Fibroblast of lung (primary cell): ENCODE results near the gene OPN1MW3. TPM values are rescaled to one million over a fixed set of nuclear protein-coding genes. Genes with fewer than 3 reads are reported as not detected.
A peak's percentile ranks its signal among the peaks of the same experiment; 100 is the strongest.

Experiments
- DNase-seq, 2 donors: peaks; one replicate each; pipeline versions ENCODE4 v3.0.0 to v3.0.0-alpha.2; 2010; ENCODE audit warnings: low read depth in 2 of 2
- H2AFZ ChIP-seq: 2 replicates; pipeline ENCODE4 v1.5.1; 2012; ENCODE audit warnings: low read length, control low read depth, inconsistent platforms
- H3K27ac ChIP-seq: 2 replicates; pipeline ENCODE4 v1.5.1; 2011; ENCODE audit warnings: low read length, control low read depth; ENCODE audit not compliant: insufficient read depth
- H3K27me3 ChIP-seq: 2 replicates; pipeline ENCODE4 v1.5.1; 2011; ENCODE audit warnings: mild to moderate bottlenecking, low read length; ENCODE audit not compliant: control insufficient read depth, insufficient read depth
- H3K36me3 ChIP-seq: 2 replicates; pipeline ENCODE4 v1.5.1; 2011; ENCODE audit warnings: low read length; ENCODE audit not compliant: control insufficient read depth, insufficient read depth
- H3K4me1 ChIP-seq: 2 replicates; pipeline ENCODE4 v1.5.1; 2011; ENCODE audit warnings: low read length; ENCODE audit not compliant: control insufficient read depth, insufficient read depth; ENCODE audit errors: extremely low read depth
- H3K4me2 ChIP-seq: 2 replicates; pipeline ENCODE4 v1.5.1; 2011; ENCODE audit warnings: low read length, control low read depth; ENCODE audit not compliant: insufficient read depth; ENCODE audit errors: extremely low read depth
- H3K4me3 ChIP-seq, 4 experiments: fragments of 200-600 bp in 1 of 4; sonication (generic) in 1 of 4; replicated peaks in 1 of 4; 2 replicates each; pipeline ENCODE4 v1.5.1; 2011 to 2016; ENCODE audit warnings: low read length in 4 of 4, low read depth in 3 of 4, mild to moderate bottlenecking in 3 of 4, control low read depth in 2 of 4, inconsistent platforms in 1 of 4, mixed read lengths in 1 of 4; ENCODE audit not compliant: insufficient read depth in 1 of 4; ENCODE audit errors: control extremely low read depth in 1 of 4
- H3K79me2 ChIP-seq: 2 replicates; pipeline ENCODE4 v1.5.1; 2012; ENCODE audit warnings: mild to moderate bottlenecking, low read length, inconsistent platforms; ENCODE audit not compliant: control insufficient read depth, insufficient read depth
- H3K9ac ChIP-seq: 2 replicates; pipeline ENCODE4 v1.5.1; 2011; ENCODE audit warnings: mild to moderate bottlenecking, low read length, control low read depth; ENCODE audit not compliant: insufficient read depth
- H3K9me3 ChIP-seq: 2 replicates; pipeline ENCODE4 v1.5.1; 2012; ENCODE audit warnings: low read depth, low read length; ENCODE audit not compliant: control insufficient read depth, insufficient read depth
- H4K20me1 ChIP-seq: 2 replicates; pipeline ENCODE4 v1.5.1; 2011; ENCODE audit warnings: low read length; ENCODE audit not compliant: control insufficient read depth, insufficient read depth; ENCODE audit errors: extremely low read depth
- EZH2 ChIP-seq: IDR thresholded peaks from 2 replicates; pipeline ENCODE4 v1.5.1; 2012; ENCODE audit warnings: low read length, control low read depth, mild to moderate bottlenecking; ENCODE audit errors: missing control alignments
- polyA plus RNA-seq, 2 donors: library from polyadenylated mRNA; depleted of rRNA in 1 of 2; stranded (reverse) in 1 of 2; unstranded in 1 of 2; fragments of >200 nt; gene quantifications; 2 replicates each; pipeline ENCODE4 v1.2.1, GENCODE V29; 2011 to 2012; ENCODE audit warnings: missing spikeins in 1 of 2
- total RNA-seq: library from RNA; depleted of rRNA; stranded (reverse); fragments of >200 nt; gene quantifications from 2 replicates; pipeline ENCODE4 v1.2.1, GENCODE V29; 2014
- TF ChIP-seq, protein P1 (sequence below), 2 donors: IDR thresholded peaks in 1 of 2; conservative IDR thresholded peaks in 1 of 2; 1 replicate in 1 of 2; 2 replicates in 1 of 2; pipeline ENCODE4 v1.5.1; 2011 to 2012; ENCODE audit warnings: low read length in 2 of 2, control low read depth in 1 of 2, inconsistent platforms in 1 of 2, low read depth in 1 of 2, mild to moderate bottlenecking in 1 of 2

Gene OPN1MW3
- total and polyA plus RNA-seq, 2 donors (not counting 1 experiment from before 2014, with no cell fraction given), result not detected

DNA sequence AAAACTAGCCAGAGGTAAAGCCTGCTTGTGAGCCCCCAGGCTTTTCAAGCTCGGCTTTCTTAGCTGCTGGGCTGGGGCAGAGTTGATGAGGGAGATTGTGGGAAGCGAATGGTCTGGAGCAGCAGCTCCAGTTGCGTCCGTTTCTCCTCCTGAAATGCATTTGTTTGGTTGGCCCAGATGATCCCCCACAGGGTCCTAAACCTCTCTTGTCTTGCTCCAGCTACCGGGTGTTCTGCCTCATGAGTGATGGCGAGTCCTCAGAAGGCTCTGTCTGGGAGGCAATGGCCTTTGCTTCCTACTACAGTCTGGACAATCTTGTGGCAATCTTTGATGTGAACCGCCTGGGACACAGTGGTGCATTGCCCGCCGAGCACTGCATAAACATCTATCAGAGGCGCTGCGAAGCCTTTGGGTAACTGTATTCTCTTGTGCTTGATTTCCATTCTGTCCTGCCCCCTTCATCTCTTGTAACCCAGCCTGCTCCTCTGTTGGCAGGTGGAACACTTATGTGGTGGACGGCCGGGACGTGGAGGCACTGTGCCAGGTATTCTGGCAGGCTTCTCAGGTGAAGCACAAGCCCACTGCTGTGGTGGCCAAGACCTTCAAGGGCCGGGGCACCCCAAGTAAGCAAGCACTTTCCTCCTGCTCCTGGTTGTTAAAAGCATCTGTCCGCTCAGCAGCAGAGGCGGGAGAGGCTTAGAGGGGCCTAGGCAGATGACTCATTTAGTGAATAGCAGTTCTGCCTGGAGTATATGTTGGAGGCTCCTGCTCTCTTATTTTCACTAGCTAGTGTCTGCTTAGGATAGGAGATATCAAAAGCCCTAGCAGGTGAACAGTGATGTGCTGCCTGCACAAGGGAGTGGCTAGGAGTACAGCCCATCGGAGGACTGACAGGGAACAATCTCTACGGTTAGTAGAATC is 53.5 kb downstream of the OPN1MW3 start:
- H4K20me1 ChIP-seq, result no peaks in the 10 kb centered on the region
- no peak overlapping the region for H3K9ac ChIP-seq
- H3K27me3 ChIP-seq, result no peaks in the 10 kb centered on the region
- H3K36me3 ChIP-seq, result no peaks in the 10 kb centered on the region
- no peaks in the 10 kb centered on the region for H3K79me2 ChIP-seq
- no peak overlapping the region for H3K4me2 ChIP-seq
- H3K4me3 ChIP-seq, result no peak overlapping the region
- TF ChIP-seq, protein P1, sequence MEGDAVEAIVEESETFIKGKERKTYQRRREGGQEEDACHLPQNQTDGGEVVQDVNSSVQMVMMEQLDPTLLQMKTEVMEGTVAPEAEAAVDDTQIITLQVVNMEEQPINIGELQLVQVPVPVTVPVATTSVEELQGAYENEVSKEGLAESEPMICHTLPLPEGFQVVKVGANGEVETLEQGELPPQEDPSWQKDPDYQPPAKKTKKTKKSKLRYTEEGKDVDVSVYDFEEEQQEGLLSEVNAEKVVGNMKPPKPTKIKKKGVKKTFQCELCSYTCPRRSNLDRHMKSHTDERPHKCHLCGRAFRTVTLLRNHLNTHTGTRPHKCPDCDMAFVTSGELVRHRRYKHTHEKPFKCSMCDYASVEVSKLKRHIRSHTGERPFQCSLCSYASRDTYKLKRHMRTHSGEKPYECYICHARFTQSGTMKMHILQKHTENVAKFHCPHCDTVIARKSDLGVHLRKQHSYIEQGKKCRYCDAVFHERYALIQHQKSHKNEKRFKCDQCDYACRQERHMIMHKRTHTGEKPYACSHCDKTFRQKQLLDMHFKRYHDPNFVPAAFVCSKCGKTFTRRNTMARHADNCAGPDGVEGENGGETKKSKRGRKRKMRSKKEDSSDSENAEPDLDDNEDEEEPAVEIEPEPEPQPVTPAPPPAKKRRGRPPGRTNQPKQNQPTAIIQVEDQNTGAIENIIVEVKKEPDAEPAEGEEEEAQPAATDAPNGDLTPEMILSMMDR (conservative IDR thresholded peaks at IDR 0.05 in 1 of 2, IDR thresholded peaks at IDR 0.05 in 1 of 2; ENCODE audit: low read depth in 1 of 2, low read length in 2 of 2), result no peak
- TF ChIP-seq EZH2, result no peak
- H2AFZ ChIP-seq, result no peak overlapping the region
- no peak overlapping the region for H3K27ac ChIP-seq
- no peaks in the 10 kb centered on the region for H3K9me3 ChIP-seq
- DNase-seq, result peak in 1 of 2 donors; percentile 10
- H3K4me1 ChIP-seq, result no peaks in the 10 kb centered on the region

DNA sequence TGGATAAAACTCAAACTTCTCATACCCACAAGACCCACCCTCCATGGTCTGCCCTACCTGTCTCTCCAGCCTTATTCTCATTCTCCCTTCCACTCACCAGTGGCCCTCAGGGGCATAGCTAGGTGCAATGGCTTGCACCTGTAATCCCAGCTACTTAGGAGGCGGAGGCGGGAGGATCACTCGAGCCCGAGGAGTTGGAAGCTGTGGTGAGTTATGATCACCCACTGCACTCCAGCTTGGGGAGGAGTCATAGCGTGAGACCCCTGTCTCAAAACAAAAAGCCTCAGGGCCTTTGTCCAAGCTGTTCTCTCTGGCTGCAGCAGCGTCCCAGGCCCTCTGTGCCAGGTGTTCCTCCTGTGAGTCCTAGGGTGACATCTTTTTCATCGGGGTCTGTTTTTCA is 54.7 kb downstream of the OPN1MW3 start:
- Histone ChIP-seq H2AFZ (no peak overlapping the region), H3K27me3 (no peaks in the 10 kb centered on the region), H3K79me2 (no peaks in the 10 kb centered on the region), H3K27ac (no peak overlapping the region), H3K4me2 (no peak overlapping the region), H3K9ac (no peak overlapping the region), H3K36me3 (no peaks in the 10 kb centered on the region), H3K4me1 (no peaks in the 10 kb centered on the region), H3K4me3 (no peak overlapping the region), H3K9me3 (no peaks in the 10 kb centered on the region), H4K20me1 (no peaks in the 10 kb centered on the region)
- no peak for DNase-seq
- no peak for TF ChIP-seq EZH2
- TF ChIP-seq, protein P1 (conservative IDR thresholded peaks at IDR 0.05 in 1 of 2, IDR thresholded peaks at IDR 0.05 in 1 of 2; ENCODE audit: low read depth in 1 of 2, low read length in 2 of 2), result no peak

DNA sequence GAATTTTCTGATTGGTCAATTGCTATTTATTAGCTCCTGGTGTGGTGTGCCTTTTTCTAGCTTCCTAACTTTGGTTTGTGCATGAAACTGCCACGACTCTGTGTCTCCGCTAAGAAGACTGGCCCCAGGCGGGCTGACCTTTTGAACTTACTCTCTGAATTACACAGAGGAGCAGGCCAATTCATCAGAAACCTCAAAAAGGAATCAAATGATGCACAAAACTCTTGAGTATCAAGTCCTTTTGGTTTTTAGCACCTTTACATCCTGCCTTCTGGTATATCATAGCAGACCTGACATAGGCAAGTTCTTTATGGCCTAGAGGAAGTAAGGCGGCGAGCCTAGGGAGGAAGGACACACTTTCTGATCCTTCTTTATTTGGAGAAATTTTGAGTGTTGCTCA is 55.8 kb downstream of the OPN1MW3 start:
- H3K9me3 ChIP-seq, result no peaks in the 10 kb centered on the region
- no peak overlapping the region for H3K4me3 ChIP-seq
- H2AFZ ChIP-seq, result no peak overlapping the region
- TF ChIP-seq, protein P1 (conservative IDR thresholded peaks at IDR 0.05 in 1 of 2, IDR thresholded peaks at IDR 0.05 in 1 of 2; ENCODE audit: low read depth in 1 of 2, low read length in 2 of 2), result no peak
- TF ChIP-seq EZH2, result no peak
- H3K27me3 ChIP-seq, result no peaks in the 10 kb centered on the region
- H4K20me1 ChIP-seq, result no peaks in the 10 kb centered on the region
- no peak overlapping the region for H3K4me2 ChIP-seq
- no peak overlapping the region for H3K9ac ChIP-seq
- H3K79me2 ChIP-seq, result no peaks in the 10 kb centered on the region
- no peak overlapping the region for H3K27ac ChIP-seq
- H3K4me1 ChIP-seq, result no peaks in the 10 kb centered on the region
- DNase-seq, result no peak
- no peaks in the 10 kb centered on the region for H3K36me3 ChIP-seq
